Astrocyte of the spinal cord (primary cell): ENCODE results near the gene PIEZO1.

Experiments
- DNase-seq: peaks from one replicate; pipeline ENCODE4 v3.0.0; 2011; ENCODE audit warnings: low read depth, low spot score
- H3K4me3 ChIP-seq: 2 replicates; pipeline ENCODE4 v1.5.1; 2011; ENCODE audit warnings: low read depth, mild to moderate bottlenecking, low read length, moderate library complexity
- CTCF ChIP-seq: IDR thresholded peaks from 2 replicates; pipeline ENCODE4 v1.5.1; 2012; ENCODE audit warnings: low read depth, mild to moderate bottlenecking, low read length, inconsistent platforms
- in situ Hi-C: cut with HindIII; loops from 2 replicates; pipeline ENCODE4 v1.10.0; 2017; ENCODE audit warnings: low sequenced_read_pairs

PIEZO1 gene

GRCh38 chr16:88781140-88782077 lies 3.6 kb downstream of the PIEZO1 start:
- DNase-seq = no peak
- in situ Hi-C loops = no loop called here
- no peak for TF ChIP-seq CTCF
- H3K4me3 ChIP-seq = no peak overlapping the region

GRCh38 chr16:88780142-88781062 lies 4.6 kb downstream of the PIEZO1 start:
- no peak overlapping the region for H3K4me3 ChIP-seq
- in situ Hi-C loops = no loop called here
- DNase-seq = no peak

GRCh38 chr16:88779406-88780141 lies 5.4 kb downstream of the PIEZO1 start:
- no peak overlapping the region for H3K4me3 ChIP-seq
- DNase-seq = no peak
- TF ChIP-seq CTCF = no peak
- in situ Hi-C loops = no loop called here

More at GRCh38 chr16:88780142-88781062, 4.6 kb downstream of the PIEZO1 start:
- no peak for TF ChIP-seq CTCF

- in situ Hi-C loops = no loop called here
- DNase-seq = no peak
- H3K4me3 ChIP-seq = no peak overlapping the region
- TF ChIP-seq CTCF = no peak
Observed at GRCh38 chr16:88778541-88779065, 6.4 kb downstream of the PIEZO1 start.

- no peak for DNase-seq
- H3K4me3 ChIP-seq = no peak overlapping the region
- in situ Hi-C loops = no loop called here
- no peak for TF ChIP-seq CTCF
Observed at GRCh38 chr16:88778271-88778525, 6.8 kb downstream of the PIEZO1 start.
